ENCODE measurements around the gene CST3.

- TF ChIP-seq CTCF (IDR thresholded peaks at IDR 0.05) = no peak
- TF ChIP-seq ZFX (IDR thresholded peaks at IDR 0.05; ENCODE audit: borderline replicate concordance) = no peak
These were observed 31.6 kb upstream of the CST3 start for GRCh38 chr20:23669327-23669726.

Data from 22Rv1 (cell line).